ENCODE results near the gene LGI1.
"Not testable (repeated sequence)": the region's sequence is repeated elsewhere in the genome, so short reads cannot be mapped to it uniquely, and the experiment has no call there.

The LGI1 gene

GRCh38 chr10:93807371-93807770, 49.6 kb downstream of the LGI1 start:
- DNase-seq (ENCODE audit: low spot score) = no peak

DNA sequence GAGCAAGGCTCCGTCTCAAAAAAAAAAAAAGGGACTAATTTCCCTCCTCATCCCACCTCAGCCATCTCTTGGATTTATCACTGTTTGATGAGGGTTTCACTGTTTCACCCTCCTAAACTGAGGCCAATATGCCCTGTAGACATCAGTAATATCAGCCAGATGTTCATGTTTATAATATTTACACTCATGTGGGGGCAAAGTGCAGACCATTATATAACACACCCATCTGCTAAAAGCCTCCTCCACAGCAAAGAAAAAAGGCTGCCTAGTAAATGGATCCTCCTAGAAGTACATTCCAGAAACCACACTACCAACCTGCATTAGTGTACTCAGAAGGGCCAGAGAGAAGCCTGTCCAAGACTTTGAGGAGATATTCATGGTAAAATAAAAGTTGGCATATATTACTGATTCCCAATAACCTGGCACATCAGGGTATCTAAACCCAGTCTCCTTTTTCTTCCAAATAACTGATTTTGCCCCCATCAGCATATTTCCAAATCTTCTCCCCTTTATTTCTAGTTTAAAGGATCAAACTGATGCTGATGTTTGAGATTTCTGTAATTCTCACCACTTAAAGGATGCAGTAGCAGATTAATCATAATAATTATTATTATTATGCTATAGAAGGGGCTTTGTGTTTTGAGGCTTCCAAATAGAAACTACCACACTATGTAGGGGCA, 55.1 kb downstream of the LGI1 start:
- no peak for DNase-seq (ENCODE audit: low spot score)

GRCh38 chr10:93813507-93814465, 56.0 kb downstream of the LGI1 start:
- DNase-seq (ENCODE audit: low spot score) = peak; percentile 27

DNA sequence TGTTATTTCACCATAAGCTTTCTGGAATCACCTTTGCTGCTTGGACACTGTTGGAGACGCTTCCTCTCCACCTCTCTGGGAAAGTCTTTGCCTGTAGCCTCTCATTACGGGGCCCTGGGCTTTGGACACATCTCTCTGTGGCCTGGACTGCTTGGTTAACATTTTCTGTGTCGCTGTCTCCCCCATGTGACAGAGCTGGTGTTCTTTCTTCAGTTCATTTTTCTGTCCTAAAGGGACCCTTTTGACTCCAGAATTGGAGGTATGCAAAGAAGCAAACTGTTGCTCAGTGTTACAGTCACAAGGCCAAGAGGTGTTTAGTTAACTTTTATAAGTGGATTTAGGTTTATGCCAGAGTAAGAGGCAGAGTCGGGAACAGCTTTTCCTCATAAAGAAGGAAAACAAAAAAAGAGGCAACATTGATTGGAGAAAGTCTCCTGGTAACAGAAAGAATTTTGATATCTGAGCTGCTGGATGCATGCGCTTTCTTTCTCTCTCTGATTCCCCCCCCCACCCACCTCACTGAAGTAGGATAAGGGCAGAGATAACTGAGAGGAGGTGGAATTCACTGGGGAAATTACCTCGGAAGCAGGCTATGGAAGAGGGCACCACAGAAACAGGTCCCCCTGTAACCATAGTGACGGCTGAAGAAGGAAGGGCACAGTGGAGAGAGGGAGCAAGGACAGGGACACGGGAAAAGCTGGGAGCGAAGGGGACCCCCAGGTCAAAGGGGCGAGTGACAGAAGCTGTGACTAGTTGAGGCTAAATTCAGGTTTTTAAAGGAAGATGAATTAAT, 57.8 kb downstream of the LGI1 start:
- DNase-seq (ENCODE audit: low spot score) = no peak

DNA sequence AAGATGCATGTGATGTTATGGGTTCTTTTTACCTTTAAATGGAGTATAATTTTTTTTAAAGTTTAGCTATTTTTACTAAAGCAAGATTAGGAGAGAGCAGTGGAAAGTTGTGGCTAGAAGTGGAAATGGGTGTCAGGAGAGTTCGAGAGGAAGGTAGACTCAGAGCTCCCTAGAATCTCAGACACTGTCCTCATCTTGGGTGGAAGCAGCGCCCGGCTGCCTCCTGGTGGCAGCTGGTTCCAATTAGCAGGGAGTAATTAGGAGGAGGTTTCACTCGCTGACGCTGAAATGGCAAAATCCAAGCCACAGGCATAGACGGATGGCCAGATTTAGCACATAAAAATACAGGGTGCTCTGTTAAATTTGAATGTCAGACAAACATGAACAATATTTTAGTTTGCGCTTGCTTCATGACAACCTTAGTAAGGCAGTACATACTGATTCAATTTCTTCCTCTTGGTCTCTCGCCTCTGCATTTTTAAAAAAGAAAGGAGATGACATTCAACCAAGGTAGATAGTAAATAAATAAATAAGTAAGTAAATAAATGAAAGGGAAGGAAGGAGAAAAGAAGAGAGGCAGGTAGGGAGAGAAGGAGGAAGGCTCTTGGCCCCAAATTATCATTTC, 58.5 kb downstream of the LGI1 start:
- peak; percentile 44 for DNase-seq (ENCODE audit: low spot score)

- DNase-seq (ENCODE audit: low spot score) = no peak
Measured at GRCh38 chr10:93818086-93818485, 60.4 kb downstream of the LGI1 start.

- no peak for DNase-seq (ENCODE audit: low spot score)
Measured at GRCh38 chr10:93819520-93819919, 61.8 kb downstream of the LGI1 start.

DNA sequence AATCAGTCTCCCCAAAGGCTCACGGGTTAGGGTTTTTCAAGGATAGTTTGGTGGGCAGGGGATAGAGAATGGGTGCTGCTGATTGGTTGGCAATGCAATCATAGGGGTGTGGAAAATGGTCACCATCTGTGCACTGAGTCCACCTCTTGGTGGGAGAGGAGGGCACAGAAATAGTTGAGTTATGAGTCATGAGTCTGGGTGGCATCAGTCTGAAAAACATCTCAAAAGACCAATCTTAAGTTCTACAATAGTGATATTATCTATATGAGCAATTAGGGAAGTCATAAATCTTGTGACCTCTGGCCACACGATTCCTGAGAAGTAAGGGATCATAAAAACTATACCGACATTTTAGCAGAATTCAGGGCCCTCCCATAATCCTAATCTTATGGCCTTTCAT, 62.7 kb downstream of the LGI1 start:
- no peak for DNase-seq (ENCODE audit: low spot score)

GRCh38 chr10:93821051-93821772, 63.5 kb downstream of the LGI1 start:
- no peak for DNase-seq (ENCODE audit: low spot score)

GRCh38 chr10:93826355-93826754, 68.6 kb downstream of the LGI1 start:
- DNase-seq (ENCODE audit: low spot score) = no peak

DNA sequence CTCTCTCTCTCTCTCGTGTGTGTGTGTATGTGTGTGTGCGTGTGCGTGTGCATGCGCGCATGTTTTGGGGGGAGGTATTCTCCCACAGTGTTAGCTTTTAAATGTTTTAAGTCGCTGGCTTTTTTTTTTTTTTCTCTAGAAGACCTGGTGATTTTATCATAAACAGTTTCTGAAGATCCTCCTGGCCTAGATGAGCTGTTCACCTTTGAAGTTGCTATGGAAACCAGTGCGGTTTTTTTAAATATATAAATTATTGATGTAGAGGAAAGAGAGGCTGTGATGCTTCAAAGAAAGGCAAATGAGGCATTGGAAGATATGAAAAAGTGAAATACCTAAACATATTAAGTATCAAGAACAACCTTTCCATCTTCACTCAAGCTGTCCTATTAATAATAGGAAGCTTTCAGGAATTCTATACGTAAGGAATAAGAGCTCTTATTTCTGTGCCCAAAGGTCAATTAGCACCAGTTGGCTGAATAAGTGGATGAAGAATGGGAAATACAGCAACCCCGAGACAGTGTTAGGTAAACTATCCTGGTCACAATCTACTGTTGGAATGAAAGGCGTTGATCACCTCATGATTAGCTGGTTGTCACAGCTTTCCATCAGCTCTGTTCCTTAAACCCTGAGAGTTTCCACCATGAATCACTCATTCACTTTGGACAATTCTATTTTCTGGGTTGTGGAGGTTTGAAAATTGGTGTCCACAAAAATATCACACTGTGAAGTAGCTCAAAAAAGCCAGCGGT, 69.5 kb downstream of the LGI1 start:
- DNase-seq (ENCODE audit: low spot score) = no peak

DNA sequence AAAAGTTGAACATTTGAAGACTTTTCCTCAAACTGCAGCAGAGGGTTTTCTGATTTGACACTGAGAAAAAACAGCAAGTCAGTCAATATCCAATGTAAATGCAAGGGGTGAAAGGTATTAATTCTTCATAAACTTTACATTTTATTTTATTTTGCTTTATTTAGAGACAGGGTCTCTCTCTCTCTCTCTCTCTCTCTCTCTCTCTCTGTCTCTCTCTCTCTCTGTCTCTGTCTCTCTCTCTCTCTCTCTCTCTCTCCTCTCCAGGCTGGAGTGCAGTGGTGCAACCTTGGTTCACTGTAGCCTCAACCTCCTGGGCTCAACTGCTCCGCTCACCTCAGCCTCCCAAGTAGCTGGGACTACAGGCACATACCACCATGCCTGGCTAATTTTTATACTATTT, 73.3 kb downstream of the LGI1 start:
- not testable (repeated sequence) for DNase-seq (ENCODE audit: low spot score)

GRCh38 chr10:93835770-93836169, 78.0 kb downstream of the LGI1 start:
- no peak for DNase-seq (ENCODE audit: low spot score)

GRCh38 chr10:93837822-93838221, 80.1 kb downstream of the LGI1 start:
- no peak for DNase-seq (ENCODE audit: low spot score)

GRCh38 chr10:93838278-93838677, 80.5 kb downstream of the LGI1 start:
- no peak for DNase-seq (ENCODE audit: low spot score)

DNA sequence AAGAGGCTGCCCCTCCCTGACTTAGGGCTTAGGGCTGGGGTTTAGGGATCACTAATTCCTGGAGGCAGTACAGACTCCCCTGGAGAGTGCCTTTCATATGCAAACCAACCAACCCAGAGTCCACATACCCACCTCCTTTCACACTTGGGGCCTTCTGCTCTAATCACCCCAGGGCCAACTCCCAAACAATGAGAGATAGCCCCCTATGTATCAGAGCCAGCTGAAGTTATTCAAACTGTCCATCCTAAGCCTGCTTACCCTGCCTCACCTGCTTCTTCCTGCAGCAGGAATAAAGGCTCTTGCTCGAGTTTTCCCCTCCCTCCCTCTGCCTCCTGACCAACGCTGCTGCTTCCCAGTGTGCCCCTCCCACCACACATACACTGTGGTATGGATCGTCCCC, 84.2 kb downstream of the LGI1 start:
- no peak for DNase-seq (ENCODE audit: low spot score)

DNA sequence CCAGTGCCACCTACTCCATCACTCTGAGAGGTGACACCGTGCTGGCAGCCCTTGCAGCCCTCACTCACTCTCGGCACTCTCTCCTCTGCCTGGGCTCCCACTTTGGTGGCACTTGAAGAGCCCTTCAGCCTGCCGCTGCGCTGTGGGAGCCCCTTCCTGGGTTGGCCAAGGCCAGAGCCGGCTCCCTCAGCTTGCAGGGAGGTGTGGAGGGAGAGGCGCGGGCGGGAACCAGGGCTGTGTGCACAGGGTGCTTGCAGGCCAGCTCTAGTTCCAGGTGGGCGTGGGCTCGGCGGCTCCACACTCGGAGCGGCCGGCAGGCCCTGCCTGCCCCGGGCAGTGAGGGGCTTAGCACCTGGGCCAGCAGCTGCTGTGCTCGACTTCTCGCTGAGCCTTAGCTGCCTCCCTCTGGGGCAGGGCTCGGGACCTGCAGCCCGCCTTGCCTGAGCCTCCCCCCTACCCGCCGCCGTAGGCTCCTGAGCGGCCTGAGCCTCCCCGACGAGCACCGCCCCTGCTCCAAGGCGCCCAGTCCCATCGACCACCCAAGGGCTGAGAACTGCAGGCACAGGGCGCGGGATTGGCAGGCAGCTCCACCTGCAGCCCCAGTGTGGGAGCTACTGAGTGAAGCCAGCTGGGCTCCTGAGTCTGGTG, 87.4 kb downstream of the LGI1 start:
- DNase-seq (ENCODE audit: low spot score) = no peak
